Body of pancreas (tissue), 4 donors: ENCODE results near the gene CNTN2.

Experiments
- POLR2A ChIP-seq, 3 donors: fragments of 450-650 bp; IDR thresholded peaks; one replicate each; pipeline ENCODE4 v1.6.1; 2016; ENCODE audit warnings: antibody characterized with exemption in 3 of 3, mild to moderate bottlenecking in 2 of 3
- TF ChIP-seq, protein P1 (sequence below), 7 experiments: fragments of 450-650 bp in 4 of 7; fragments of 200-600 bp in 3 of 7; sonication (generic) in 3 of 7; IDR thresholded peaks; one replicate each; pipeline ENCODE4 v1.5.1; 2016 to 2019; ENCODE audit warnings: antibody characterized with exemption in 7 of 7

DNA sequence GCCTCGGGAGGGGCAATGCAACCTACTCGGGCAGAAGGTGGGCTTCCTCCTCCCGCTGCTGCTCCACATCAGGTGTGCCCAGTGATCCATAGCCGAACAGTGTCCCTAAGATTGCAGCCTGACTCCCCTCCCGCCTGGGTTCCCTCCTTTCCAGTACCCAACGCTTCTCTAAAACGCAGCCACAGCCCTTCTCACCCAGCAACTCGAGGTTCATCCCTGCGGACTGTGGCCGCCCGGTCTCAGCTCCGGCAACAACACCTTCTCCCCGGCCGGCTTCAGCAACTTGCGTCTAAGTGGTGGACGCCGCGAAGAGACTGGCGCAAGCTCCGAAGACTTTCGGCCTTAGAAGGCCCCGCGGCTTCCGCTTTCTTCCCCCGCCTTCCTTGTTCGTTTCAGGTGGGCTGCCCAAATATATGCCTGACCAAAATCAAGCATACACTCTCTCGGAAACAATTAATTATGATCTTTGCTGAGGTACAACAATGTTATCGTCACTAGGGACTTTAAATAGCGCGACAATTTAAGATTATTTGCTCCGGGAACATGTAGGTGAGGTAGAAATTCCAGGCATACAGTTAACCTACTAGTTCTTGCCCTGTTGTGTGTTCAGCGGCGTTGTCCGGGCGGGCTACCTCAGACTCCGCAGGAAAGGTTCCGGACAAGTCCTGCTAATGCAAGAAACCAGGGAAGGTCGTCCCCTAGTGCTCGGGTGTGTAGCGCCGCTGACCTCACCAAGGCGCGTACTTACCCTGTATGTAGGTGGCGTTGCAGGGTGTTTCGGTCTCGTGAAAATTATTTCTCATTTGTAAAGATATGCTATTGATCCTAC is 78.9 kb downstream of the CNTN2 start, which contains the start of gene RBBP5:
- TF ChIP-seq, protein P1, sequence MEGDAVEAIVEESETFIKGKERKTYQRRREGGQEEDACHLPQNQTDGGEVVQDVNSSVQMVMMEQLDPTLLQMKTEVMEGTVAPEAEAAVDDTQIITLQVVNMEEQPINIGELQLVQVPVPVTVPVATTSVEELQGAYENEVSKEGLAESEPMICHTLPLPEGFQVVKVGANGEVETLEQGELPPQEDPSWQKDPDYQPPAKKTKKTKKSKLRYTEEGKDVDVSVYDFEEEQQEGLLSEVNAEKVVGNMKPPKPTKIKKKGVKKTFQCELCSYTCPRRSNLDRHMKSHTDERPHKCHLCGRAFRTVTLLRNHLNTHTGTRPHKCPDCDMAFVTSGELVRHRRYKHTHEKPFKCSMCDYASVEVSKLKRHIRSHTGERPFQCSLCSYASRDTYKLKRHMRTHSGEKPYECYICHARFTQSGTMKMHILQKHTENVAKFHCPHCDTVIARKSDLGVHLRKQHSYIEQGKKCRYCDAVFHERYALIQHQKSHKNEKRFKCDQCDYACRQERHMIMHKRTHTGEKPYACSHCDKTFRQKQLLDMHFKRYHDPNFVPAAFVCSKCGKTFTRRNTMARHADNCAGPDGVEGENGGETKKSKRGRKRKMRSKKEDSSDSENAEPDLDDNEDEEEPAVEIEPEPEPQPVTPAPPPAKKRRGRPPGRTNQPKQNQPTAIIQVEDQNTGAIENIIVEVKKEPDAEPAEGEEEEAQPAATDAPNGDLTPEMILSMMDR (IDR thresholded peaks at IDR 0.05), result peak; percentile 57 to 93 (median 80)
- TF ChIP-seq POLR2A (IDR thresholded peaks at IDR 0.05), result peak; percentile 54 to 95 (median 93)
